Stimulated activated CD4-positive, alpha-beta T cell treated with anti-CD3 and anti-CD28 coated beads, Interleukin-1b, Interleukin-23, amount 100 ng/mL, for 48 hours (primary cell): Measurements from ENCODE around the gene TRUB2.

Experiments used
- DNase-seq: peaks from one replicate; pipeline ENCODE4 v3.0.0-alpha.2; 2020

The TRUB2 gene

GRCh38 chr9:128260340-128260739 is 61.9 kb downstream of the TRUB2 start:
- no peak for DNase-seq

- no peak for DNase-seq
Measured at GRCh38 chr9:128259156-128259555, 63.1 kb downstream of the TRUB2 start.

GRCh38 chr9:128258326-128258725 is 63.9 kb downstream of the TRUB2 start:
- DNase-seq = no peak

- no peak for DNase-seq
Measured at GRCh38 chr9:128257907-128258306, 64.3 kb downstream of the TRUB2 start.

GRCh38 chr9:128257086-128257825 is 65.0 kb downstream of the TRUB2 start:
- DNase-seq = no peak
